Psoas muscle (tissue), 8 donors: ENCODE data around the gene LRRC8B. TPM values are rescaled to one million over a fixed set of nuclear protein-coding genes. Genes with fewer than 3 reads are reported as not detected.

Source experiments
- ATAC-seq, 4 donors: fragments of 200-7000 bp; cut with Tn5 transposase; one replicate each; pipeline ENCODE4 v1.9.1; 2020; ENCODE audit warnings: moderate library complexity in 3 of 4, mild to moderate bottlenecking in 2 of 4
- DNase-seq, 2 donors: peaks; one replicate each; pipeline ENCODE4 v3.0.0-alpha.2; 2020
- H3K27ac ChIP-seq: fragments of 200-600 bp; one replicate; pipeline ENCODE4 v1.8.0; 2022
- H3K27me3 ChIP-seq, 3 donors: fragments of 200-600 bp in 1 of 3; one replicate each; pipeline versions ENCODE4 v1.6.1 to v1.8.0; 2013 to 2022; ENCODE audit warnings: low read length in 2 of 3, mild to moderate bottlenecking in 2 of 3, moderate library complexity in 1 of 3; ENCODE audit not compliant: insufficient read depth in 3 of 3
- H3K36me3 ChIP-seq, 2 donors: fragments of 200-600 bp in 1 of 2; one replicate each; pipeline versions ENCODE4 v1.6.1 to v1.8.0; 2013 to 2022; ENCODE audit warnings: low read depth in 1 of 2, mild to moderate bottlenecking in 1 of 2, moderate library complexity in 1 of 2; ENCODE audit not compliant: insufficient read depth in 1 of 2
- H3K4me1 ChIP-seq: fragments of 200-600 bp; one replicate; pipeline ENCODE4 v1.8.0; 2022
- H3K4me3 ChIP-seq: fragments of 200-600 bp; one replicate; pipeline ENCODE4 v1.8.0; 2022; ENCODE audit warnings: mild to moderate bottlenecking
- H3K9me3 ChIP-seq: fragments of 200-600 bp; one replicate; pipeline ENCODE4 v1.8.0; 2022
- WGBS, 3 donors: extraction: QIAGEN DNeasy Blood & Tissue Kit; methylation state at CpG; one replicate each; pipeline versions ENCODE4 v1.1.6 to v1.1.7; 2013; 5-methylcytosine and 5-hydroxymethylcytosine counted together
- intact Hi-C, 2 donors: fragments of 100-400 bp; cut with DNase I; formaldehyde crosslinking; loops; one replicate each; pipeline versions ENCODE4 v1.11.0 to v1.14.2; 2022
- polyA plus RNA-seq, 3 donors: library from polyadenylated mRNA; stranded (reverse); fragments of 200-250 nt; gene quantifications; one replicate each; pipeline ENCODE4 v1.2.3, GENCODE V29; 2013
- total RNA-seq, 4 donors: library from RNA; stranded (reverse); fragmentation: NEBNext Ultra II Directional in 2 of 4; extraction: Animal tissue kit (Norgen Biotek cat#: 25700) in 2 of 4; gene quantifications; one replicate each; pipeline versions ENCODE4 v1.2.1 to v1.2.4, GENCODE V29; 2021 to 2023
- TF ChIP-seq, protein P1 (sequence below): fragments of 200-600 bp; IDR thresholded peaks from one replicate; pipeline ENCODE4 v1.8.0; 2022; ENCODE audit warnings: antibody characterized with exemption
- donor health status: healthy with polysubstance abuse.
- donor health status: DM: no; HTN: no; CAD: no; lungs with moderate emphysema.
- donor health status: Bipolar disorder and iron deficiency.
- donor health status: healthy.
- donor health status: DM: yes; HTN: yes; CAD: no.
- donor health status: DM: no; HTN: no; CAD: no.
- donor health status: DM: no; HTN: no; CAD: no.
- donor health status: DM: yes; HTN: yes; CAD: no.

The LRRC8B gene
- total and polyA plus RNA-seq, 7 donors: 2.7 to 21.6 (median 10.3) TPM

DNA sequence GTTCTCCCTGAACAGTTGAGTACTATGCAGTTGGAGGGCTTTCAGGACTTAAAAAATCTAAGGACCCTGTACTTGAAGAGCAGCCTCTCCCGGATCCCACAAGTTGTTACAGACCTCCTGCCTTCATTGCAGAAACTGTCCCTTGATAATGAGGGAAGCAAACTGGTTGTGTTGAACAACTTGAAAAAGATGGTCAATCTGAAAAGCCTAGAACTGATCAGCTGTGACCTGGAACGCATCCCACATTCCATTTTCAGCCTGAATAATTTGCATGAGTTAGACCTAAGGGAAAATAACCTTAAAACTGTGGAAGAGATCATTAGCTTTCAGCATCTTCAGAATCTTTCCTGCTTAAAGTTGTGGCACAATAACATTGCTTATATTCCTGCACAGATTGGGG is 59.6 kb downstream of the LRRC8B start:
- WGBS, 3 donors: 85 to 93% (median 92%) methylated on average over 2 of the region's 2 CpGs
- Histone ChIP-seq H3K4me3 (no peak overlapping the region), H3K9me3 (no peaks in the 10 kb centered on the region), H3K36me3 (peaks cover 0 to 73% of the 10 kb centered on the region in 2 donors), H3K27ac (no peak overlapping the region), H3K27me3 (no peaks in the 10 kb centered on the region), H3K4me1 (peaks cover 2% of the 10 kb centered on the region)
- ATAC-seq (no peak), DNase-seq (no peak)
- TF ChIP-seq, protein P1, sequence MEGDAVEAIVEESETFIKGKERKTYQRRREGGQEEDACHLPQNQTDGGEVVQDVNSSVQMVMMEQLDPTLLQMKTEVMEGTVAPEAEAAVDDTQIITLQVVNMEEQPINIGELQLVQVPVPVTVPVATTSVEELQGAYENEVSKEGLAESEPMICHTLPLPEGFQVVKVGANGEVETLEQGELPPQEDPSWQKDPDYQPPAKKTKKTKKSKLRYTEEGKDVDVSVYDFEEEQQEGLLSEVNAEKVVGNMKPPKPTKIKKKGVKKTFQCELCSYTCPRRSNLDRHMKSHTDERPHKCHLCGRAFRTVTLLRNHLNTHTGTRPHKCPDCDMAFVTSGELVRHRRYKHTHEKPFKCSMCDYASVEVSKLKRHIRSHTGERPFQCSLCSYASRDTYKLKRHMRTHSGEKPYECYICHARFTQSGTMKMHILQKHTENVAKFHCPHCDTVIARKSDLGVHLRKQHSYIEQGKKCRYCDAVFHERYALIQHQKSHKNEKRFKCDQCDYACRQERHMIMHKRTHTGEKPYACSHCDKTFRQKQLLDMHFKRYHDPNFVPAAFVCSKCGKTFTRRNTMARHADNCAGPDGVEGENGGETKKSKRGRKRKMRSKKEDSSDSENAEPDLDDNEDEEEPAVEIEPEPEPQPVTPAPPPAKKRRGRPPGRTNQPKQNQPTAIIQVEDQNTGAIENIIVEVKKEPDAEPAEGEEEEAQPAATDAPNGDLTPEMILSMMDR: no peak
- intact Hi-C loops: no loop called here

DNA sequence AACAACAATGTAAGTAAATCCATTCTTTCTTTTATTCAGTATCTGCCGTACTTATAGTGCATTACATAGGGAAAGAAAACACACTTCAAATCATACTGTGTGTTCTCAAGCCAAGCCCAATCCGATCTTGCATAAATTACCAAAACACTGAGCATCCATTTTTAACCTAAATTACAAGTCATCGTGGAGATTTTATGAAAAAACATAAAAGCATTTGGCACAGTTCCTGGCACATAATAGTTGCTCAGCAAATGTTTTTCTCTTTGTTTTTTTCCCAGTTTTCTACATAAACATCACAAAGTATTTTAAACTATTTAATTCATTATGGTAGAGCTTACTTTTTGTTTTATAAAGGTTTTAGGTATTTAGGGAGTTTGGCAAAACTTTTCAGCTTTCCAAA is 60.2 kb downstream of the LRRC8B start:
- Histone ChIP-seq H3K36me3 (peaks cover 0 to 68% of the 10 kb centered on the region in 2 donors), H3K9me3 (no peaks in the 10 kb centered on the region), H3K27ac (no peak overlapping the region), H3K4me1 (peaks cover 2% of the 10 kb centered on the region), H3K27me3 (no peaks in the 10 kb centered on the region), H3K4me3 (no peak overlapping the region)
- DNase-seq (no peak), ATAC-seq (no peak)
- TF ChIP-seq, protein P1: no peak
- 83 to 90% (median 87%) methylated on average over 3 of the region's 3 CpGs for WGBS, 3 donors
- intact Hi-C loops: no loop called here

DNA sequence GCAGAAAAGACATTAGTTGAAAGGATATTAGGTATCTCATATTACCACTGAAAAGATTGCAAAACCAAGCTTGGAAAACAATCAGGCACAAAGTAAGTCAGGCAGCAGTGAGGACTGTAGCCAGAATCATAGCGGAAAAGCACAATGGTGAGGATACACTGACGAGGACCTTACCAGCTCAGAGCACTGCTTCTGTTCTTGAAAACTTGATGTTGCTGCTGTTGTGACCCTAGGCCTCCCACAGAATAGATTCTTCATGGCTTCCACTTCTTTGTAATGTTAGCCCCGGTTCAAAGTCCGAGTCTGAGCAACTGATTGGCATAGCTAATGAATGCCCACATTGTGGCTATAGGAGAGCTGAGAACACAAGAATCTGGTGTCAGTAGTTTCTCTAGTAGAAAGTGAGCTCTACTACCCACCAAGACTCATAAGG is 63.1 kb downstream of the LRRC8B start:
- DNase-seq (no peak), ATAC-seq (peak in 3 of 4 donors; percentile 28 to 72 (median 68))
- WGBS, 3 donors: 82 to 91% (median 86%) methylated on average over 4 of the region's 4 CpGs
- Histone ChIP-seq H3K27ac (no peak overlapping the region), H3K27me3 (no peaks in the 10 kb centered on the region), H3K9me3 (no peaks in the 10 kb centered on the region), H3K36me3 (peaks cover 0 to 40% of the 10 kb centered on the region in 2 donors), H3K4me1 (peaks cover 12% of the 10 kb centered on the region), H3K4me3 (no peak overlapping the region)
- TF ChIP-seq, protein P1: no peak
- intact Hi-C loops: no loop called here

DNA sequence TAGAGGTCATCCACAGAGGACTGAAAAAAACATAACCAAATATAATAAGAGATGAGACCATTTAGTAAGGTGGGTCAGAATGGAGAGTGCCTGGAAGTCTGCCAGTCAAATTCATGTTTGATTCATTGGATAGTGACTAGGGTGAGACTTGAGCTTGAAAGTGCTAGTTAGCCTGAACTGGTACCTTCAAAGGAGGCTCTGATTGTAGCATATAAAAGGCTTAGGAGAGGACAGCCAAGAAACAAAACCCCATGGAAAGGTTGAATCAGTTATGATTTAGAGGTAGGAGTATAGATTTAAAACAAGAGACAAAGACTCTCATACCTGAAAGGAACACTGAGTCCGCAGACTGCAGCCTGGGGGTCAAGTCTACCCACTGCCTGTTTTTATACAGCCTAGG is 63.9 kb downstream of the LRRC8B start:
- H3K27me3 ChIP-seq: no peaks in the 10 kb centered on the region
- H3K36me3 ChIP-seq: peaks cover 0 to 40% of the 10 kb centered on the region in 2 donors
- no peak for ATAC-seq
- no peaks in the 10 kb centered on the region for H3K9me3 ChIP-seq
- WGBS, 3 donors: 94 to 100% (median 97%) methylated on average over 1 of the region's 1 CpG
- intact Hi-C loops: no loop called here
- H3K4me1 ChIP-seq: peaks cover 12% of the 10 kb centered on the region
- no peak for DNase-seq
- TF ChIP-seq, protein P1: no peak
- no peak overlapping the region for H3K27ac ChIP-seq
- H3K4me3 ChIP-seq: no peak overlapping the region

DNA sequence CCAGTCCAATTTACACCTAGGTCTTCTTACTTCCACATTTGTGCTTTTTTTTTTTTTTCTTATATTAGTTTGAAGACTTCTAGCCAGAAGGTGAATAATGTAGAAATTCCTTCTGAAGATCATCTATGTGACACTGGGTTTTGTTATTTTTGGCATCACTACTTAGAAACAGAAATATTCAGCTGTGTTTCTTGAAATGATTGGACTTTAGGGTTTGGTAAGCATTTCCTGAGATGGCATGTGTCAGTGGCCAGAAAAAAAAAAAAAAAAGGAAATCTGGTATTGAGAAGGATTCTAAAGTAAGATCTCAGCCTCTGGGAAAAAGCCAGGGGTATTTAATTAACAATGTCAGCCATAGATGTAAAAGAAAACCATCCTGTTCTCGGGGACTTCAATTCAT is 64.9 kb downstream of the LRRC8B start:
- ATAC-seq: no peak
- intact Hi-C loops: no loop called here
- TF ChIP-seq, protein P1: no peak
- Histone ChIP-seq H3K4me1 (peaks cover 12% of the 10 kb centered on the region), H3K36me3 (peaks cover 0 to 37% of the 10 kb centered on the region in 2 donors), H3K27ac (no peak overlapping the region), H3K4me3 (no peak overlapping the region), H3K27me3 (no peaks in the 10 kb centered on the region), H3K9me3 (no peaks in the 10 kb centered on the region)
- WGBS, 3 donors: 70 to 97% (median 73%) methylated on average over 1 of the region's 1 CpG
- DNase-seq: no peak
